HEK293 (cell line): ENCODE results near the gene NOL9.

Source experiments
- BCL11B ChIP-seq: fragments of 450-650 bp; formaldehyde crosslinking; IDR thresholded peaks from 2 replicates; pipeline ENCODE4 v1.5.1; 2016; ENCODE audit warnings: low read depth, missing biosample characterization, missing genetic modification characterization
- GFI1B ChIP-seq: fragments of 450-650 bp; formaldehyde crosslinking; IDR thresholded peaks from 2 replicates; pipeline ENCODE4 v1.5.1; 2016; ENCODE audit warnings: missing biosample characterization, missing genetic modification characterization
- GLI4 ChIP-seq: fragments of 450-650 bp; formaldehyde crosslinking; IDR thresholded peaks from 2 replicates; pipeline ENCODE4 v1.5.1; 2016; ENCODE audit warnings: missing biosample characterization, missing genetic modification characterization
- HOXD13 ChIP-seq: sonication (generic); formaldehyde crosslinking; IDR thresholded peaks from 2 replicates; pipeline ENCODE4 v1.8.0; 2022; ENCODE audit warnings: missing genetic modification reagents, borderline replicate concordance
- IKZF3 ChIP-seq: fragments of 450-650 bp; IDR thresholded peaks from 2 replicates; pipeline ENCODE4 v1.5.0; 2018; ENCODE audit warnings: missing biosample characterization, mild to moderate bottlenecking, missing genetic modification characterization, moderate library complexity
- TCF7L2 ChIP-seq: IDR thresholded peaks from 2 replicates; pipeline ENCODE4 v1.6.1; 2011; ENCODE audit warnings: low read depth, mild to moderate bottlenecking, inconsistent platforms, low read length, moderate library complexity, borderline replicate concordance
- ZFP37 ChIP-seq: fragments of 450-650 bp; formaldehyde crosslinking; IDR thresholded peaks from 2 replicates; pipeline ENCODE4 v1.5.1; 2016; ENCODE audit warnings: missing biosample characterization, missing genetic modification characterization
- ZNF112 ChIP-seq: fragments of 450-650 bp; formaldehyde crosslinking; IDR thresholded peaks from 2 replicates; pipeline ENCODE4 v1.5.0; 2017; ENCODE audit warnings: missing biosample characterization, missing genetic modification characterization
- ZNF155 ChIP-seq: fragments of 450-650 bp; formaldehyde crosslinking; IDR thresholded peaks from 2 replicates; pipeline ENCODE4 v1.5.1; 2016; ENCODE audit warnings: missing biosample characterization, missing genetic modification characterization
- ZNF175 ChIP-seq: fragments of 450-650 bp; formaldehyde crosslinking; IDR thresholded peaks from 2 replicates; pipeline ENCODE4 v1.5.1; 2016; ENCODE audit warnings: missing biosample characterization, missing genetic modification characterization
- ZNF214 ChIP-seq: fragments of 450-650 bp; formaldehyde crosslinking; IDR thresholded peaks from 2 replicates; pipeline ENCODE4 v1.5.1; 2017; ENCODE audit warnings: missing biosample characterization, mild to moderate bottlenecking, missing genetic modification characterization, borderline replicate concordance
- ZNF221 ChIP-seq: fragments of 450-650 bp; formaldehyde crosslinking; IDR thresholded peaks from 2 replicates; pipeline ENCODE4 v1.5.1; 2017; ENCODE audit warnings: missing biosample characterization, missing genetic modification characterization, borderline replicate concordance
- ZNF248 ChIP-seq: fragments of 450-650 bp; formaldehyde crosslinking; IDR thresholded peaks from 2 replicates; pipeline ENCODE4 v1.5.1; 2017; ENCODE audit warnings: missing biosample characterization, missing genetic modification characterization
- ZNF292 ChIP-seq: fragments of 450-650 bp; formaldehyde crosslinking; IDR thresholded peaks from 2 replicates; pipeline ENCODE4 v1.5.1; 2016; ENCODE audit warnings: low read depth, missing biosample characterization, missing genetic modification characterization, borderline replicate concordance
- ZNF354C ChIP-seq: fragments of 450-650 bp; formaldehyde crosslinking; IDR thresholded peaks from 2 replicates; pipeline ENCODE4 v1.5.1; 2016; ENCODE audit warnings: missing biosample characterization, missing genetic modification characterization, low read depth, borderline replicate concordance
- ZNF501 ChIP-seq: fragments of 450-650 bp; formaldehyde crosslinking; IDR thresholded peaks from 2 replicates; pipeline ENCODE4 v1.5.1; 2016; ENCODE audit warnings: missing biosample characterization, missing genetic modification characterization
- ZNF529 ChIP-seq: fragments of 450-650 bp; formaldehyde crosslinking; IDR thresholded peaks from 2 replicates; pipeline ENCODE4 v1.5.1; 2017; ENCODE audit warnings: missing genetic modification characterization, missing biosample characterization; ENCODE audit not compliant: insufficient replicate concordance
- ZNF555 ChIP-seq: fragments of 450-650 bp; formaldehyde crosslinking; conservative IDR thresholded peaks from 2 replicates; pipeline ENCODE4 v1.5.1; 2017; ENCODE audit warnings: missing biosample characterization, mild to moderate bottlenecking, missing genetic modification characterization, inconsistent platforms
- ZNF560 ChIP-seq: fragments of 450-650 bp; formaldehyde crosslinking; IDR thresholded peaks from 2 replicates; pipeline ENCODE4 v1.5.1; 2017; ENCODE audit warnings: missing biosample characterization, missing genetic modification characterization, borderline replicate concordance
- ZNF571 ChIP-seq: fragments of 450-650 bp; formaldehyde crosslinking; IDR thresholded peaks from 2 replicates; pipeline ENCODE4 v1.5.0; 2017; ENCODE audit warnings: missing biosample characterization, missing genetic modification characterization
- ZNF610 ChIP-seq: fragments of 450-650 bp; formaldehyde crosslinking; IDR thresholded peaks from 2 replicates; pipeline ENCODE4 v1.5.1; 2016; ENCODE audit warnings: missing biosample characterization, missing genetic modification characterization, borderline replicate concordance
- ZNF621 ChIP-seq: fragments of 450-650 bp; formaldehyde crosslinking; IDR thresholded peaks from 2 replicates; pipeline ENCODE4 v1.5.1; 2017; ENCODE audit warnings: missing biosample characterization, missing genetic modification characterization
- TF ChIP-seq, protein P1 (sequence below): fragments of 450-650 bp; formaldehyde crosslinking; IDR thresholded peaks from 2 replicates; pipeline ENCODE4 v1.5.1; 2016; ENCODE audit warnings: missing biosample characterization, missing genetic modification characterization, borderline replicate concordance
- TF ChIP-seq, protein P2 (sequence below): fragments of 450-650 bp; formaldehyde crosslinking; IDR thresholded peaks from 2 replicates; pipeline ENCODE4 v1.5.1; 2016; ENCODE audit warnings: missing biosample characterization, missing genetic modification characterization
- TF ChIP-seq, protein P3 (sequence below): IDR thresholded peaks from 2 replicates; pipeline ENCODE4 v1.6.1; 2011; ENCODE audit warnings: mild to moderate bottlenecking, low read depth, low read length, borderline replicate concordance
- TF ChIP-seq, protein P4 (sequence below): fragments of 450-650 bp; formaldehyde crosslinking; IDR thresholded peaks from 2 replicates; pipeline ENCODE4 v1.5.1; 2016; ENCODE audit warnings: missing biosample characterization, missing genetic modification characterization
- TF ChIP-seq, protein P5 (sequence below): sonication (generic); formaldehyde crosslinking; IDR thresholded peaks from 2 replicates; pipeline ENCODE4 v1.8.1; 2022; ENCODE audit warnings: mild to moderate bottlenecking, moderate library complexity, missing genetic modification reagents

Gene NOL9

DNA sequence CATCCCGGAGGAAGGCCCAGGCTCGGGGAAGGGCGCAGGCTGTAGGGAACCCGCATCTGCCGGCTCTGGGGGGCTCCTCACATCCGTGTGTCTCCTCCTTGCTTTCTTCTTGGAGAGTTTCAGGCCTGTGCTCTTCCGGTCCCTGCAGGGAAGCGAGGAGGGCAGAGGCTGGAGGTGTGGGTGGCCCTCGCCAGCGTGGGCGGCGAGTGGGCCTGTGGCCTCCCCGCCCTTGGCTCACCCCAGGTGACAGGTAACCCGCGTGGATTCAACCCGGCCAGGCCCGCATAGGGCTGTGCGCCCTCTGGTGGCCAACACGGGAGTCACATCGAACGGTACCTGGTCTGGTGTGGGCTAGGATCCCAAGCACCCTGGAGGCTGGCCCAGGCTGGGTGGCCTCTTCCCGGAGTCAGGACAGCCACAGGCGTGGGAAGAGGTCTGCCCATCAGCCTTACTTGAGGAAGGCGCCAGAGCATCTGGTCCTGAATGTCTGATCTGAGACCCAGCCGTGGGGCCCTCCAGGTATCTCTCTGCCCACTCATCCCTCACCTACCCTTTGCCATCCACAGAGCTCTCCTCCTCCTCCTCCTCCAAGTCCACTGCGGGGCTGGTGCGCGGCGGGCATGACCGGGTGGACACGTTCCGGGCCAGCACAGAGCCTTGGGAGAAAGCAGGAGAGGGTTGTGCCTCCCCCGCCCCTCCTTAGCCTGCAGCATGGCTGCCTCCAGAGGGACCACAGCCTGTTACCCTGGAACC, 78.8 kb downstream of the NOL9 start (continued):
- TF ChIP-seq, protein P1, sequence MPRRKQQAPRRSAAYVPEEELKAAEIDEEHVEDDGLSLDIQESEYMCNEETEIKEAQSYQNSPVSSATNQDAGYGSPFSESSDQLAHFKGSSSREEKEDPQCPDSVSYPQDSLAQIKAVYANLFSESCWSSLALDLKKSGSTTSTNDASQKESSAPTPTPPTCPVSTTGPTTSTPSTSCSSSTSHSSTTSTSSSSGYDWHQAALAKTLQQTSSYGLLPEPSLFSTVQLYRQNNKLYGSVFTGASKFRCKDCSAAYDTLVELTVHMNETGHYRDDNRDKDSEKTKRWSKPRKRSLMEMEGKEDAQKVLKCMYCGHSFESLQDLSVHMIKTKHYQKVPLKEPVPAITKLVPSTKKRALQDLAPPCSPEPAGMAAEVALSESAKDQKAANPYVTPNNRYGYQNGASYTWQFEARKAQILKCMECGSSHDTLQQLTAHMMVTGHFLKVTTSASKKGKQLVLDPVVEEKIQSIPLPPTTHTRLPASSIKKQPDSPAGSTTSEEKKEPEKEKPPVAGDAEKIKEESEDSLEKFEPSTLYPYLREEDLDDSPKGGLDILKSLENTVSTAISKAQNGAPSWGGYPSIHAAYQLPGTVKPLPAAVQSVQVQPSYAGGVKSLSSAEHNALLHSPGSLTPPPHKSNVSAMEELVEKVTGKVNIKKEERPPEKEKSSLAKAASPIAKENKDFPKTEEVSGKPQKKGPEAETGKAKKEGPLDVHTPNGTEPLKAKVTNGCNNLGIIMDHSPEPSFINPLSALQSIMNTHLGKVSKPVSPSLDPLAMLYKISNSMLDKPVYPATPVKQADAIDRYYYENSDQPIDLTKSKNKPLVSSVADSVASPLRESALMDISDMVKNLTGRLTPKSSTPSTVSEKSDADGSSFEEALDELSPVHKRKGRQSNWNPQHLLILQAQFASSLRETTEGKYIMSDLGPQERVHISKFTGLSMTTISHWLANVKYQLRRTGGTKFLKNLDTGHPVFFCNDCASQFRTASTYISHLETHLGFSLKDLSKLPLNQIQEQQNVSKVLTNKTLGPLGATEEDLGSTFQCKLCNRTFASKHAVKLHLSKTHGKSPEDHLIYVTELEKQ (tag by site-specific recombination): no peak
- no peak for TF ChIP-seq TCF7L2
- no peak for TF ChIP-seq ZNF221 (tag by site-specific recombination)
- TF ChIP-seq ZNF155 (tag by site-specific recombination): no peak
- TF ChIP-seq ZNF214 (tag by site-specific recombination): no peak
- no peak for TF ChIP-seq ZNF571 (tag by site-specific recombination)
- TF ChIP-seq ZNF112 (tag by site-specific recombination): no peak
- TF ChIP-seq, protein P2, sequence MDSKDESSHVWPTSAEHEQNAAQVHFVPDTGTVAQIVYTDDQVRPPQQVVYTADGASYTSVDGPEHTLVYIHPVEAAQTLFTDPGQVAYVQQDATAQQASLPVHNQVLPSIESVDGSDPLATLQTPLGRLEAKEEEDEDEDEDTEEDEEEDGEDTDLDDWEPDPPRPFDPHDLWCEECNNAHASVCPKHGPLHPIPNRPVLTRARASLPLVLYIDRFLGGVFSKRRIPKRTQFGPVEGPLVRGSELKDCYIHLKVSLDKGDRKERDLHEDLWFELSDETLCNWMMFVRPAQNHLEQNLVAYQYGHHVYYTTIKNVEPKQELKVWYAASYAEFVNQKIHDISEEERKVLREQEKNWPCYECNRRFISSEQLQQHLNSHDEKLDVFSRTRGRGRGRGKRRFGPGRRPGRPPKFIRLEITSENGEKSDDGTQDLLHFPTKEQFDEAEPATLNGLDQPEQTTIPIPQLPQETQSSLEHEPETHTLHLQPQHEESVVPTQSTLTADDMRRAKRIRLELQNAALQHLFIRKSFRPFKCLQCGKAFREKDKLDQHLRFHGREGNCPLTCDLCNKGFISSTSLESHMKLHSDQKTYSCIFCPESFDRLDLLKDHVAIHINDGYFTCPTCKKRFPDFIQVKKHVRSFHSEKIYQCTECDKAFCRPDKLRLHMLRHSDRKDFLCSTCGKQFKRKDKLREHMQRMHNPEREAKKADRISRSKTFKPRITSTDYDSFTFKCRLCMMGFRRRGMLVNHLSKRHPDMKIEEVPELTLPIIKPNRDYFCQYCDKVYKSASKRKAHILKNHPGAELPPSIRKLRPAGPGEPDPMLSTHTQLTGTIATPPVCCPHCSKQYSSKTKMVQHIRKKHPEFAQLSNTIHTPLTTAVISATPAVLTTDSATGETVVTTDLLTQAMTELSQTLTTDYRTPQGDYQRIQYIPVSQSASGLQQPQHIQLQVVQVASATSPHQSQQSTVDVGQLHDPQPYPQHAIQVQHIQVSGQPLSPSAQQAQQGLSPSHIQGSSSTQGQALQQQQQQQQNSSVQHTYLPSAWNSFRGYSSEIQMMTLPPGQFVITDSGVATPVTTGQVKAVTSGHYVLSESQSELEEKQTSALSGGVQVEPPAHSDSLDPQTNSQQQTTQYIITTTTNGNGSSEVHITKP (tag by site-specific recombination): peak; percentile 85
- no peak for TF ChIP-seq ZNF354C (tag by site-specific recombination)
- TF ChIP-seq, protein P3, sequence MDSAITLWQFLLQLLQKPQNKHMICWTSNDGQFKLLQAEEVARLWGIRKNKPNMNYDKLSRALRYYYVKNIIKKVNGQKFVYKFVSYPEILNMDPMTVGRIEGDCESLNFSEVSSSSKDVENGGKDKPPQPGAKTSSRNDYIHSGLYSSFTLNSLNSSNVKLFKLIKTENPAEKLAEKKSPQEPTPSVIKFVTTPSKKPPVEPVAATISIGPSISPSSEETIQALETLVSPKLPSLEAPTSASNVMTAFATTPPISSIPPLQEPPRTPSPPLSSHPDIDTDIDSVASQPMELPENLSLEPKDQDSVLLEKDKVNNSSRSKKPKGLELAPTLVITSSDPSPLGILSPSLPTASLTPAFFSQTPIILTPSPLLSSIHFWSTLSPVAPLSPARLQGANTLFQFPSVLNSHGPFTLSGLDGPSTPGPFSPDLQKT: no peak
- TF ChIP-seq HOXD13: no peak
- no peak for TF ChIP-seq ZNF560 (tag by site-specific recombination)
- no peak for TF ChIP-seq ZNF610 (tag by site-specific recombination)
- TF ChIP-seq, protein P4, sequence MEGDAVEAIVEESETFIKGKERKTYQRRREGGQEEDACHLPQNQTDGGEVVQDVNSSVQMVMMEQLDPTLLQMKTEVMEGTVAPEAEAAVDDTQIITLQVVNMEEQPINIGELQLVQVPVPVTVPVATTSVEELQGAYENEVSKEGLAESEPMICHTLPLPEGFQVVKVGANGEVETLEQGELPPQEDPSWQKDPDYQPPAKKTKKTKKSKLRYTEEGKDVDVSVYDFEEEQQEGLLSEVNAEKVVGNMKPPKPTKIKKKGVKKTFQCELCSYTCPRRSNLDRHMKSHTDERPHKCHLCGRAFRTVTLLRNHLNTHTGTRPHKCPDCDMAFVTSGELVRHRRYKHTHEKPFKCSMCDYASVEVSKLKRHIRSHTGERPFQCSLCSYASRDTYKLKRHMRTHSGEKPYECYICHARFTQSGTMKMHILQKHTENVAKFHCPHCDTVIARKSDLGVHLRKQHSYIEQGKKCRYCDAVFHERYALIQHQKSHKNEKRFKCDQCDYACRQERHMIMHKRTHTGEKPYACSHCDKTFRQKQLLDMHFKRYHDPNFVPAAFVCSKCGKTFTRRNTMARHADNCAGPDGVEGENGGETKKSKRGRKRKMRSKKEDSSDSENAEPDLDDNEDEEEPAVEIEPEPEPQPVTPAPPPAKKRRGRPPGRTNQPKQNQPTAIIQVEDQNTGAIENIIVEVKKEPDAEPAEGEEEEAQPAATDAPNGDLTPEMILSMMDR: peak; percentile 84
- TF ChIP-seq ZNF501: peak; percentile 46; the same call in 1 of the 2 replicates
- TF ChIP-seq ZNF621 (tag by site-specific recombination): no peak
- TF ChIP-seq ZNF555 (tag by site-specific recombination): no peak
- no peak for TF ChIP-seq GFI1B (tag by site-specific recombination)
- 0 out of 2 replicates have a peak, but pooled peaks have one; percentile 3 for TF ChIP-seq IKZF3
- no peak for TF ChIP-seq ZNF292 (tag by site-specific recombination)
- TF ChIP-seq ZNF175 (tag by site-specific recombination): no peak
- TF ChIP-seq, protein P5, sequence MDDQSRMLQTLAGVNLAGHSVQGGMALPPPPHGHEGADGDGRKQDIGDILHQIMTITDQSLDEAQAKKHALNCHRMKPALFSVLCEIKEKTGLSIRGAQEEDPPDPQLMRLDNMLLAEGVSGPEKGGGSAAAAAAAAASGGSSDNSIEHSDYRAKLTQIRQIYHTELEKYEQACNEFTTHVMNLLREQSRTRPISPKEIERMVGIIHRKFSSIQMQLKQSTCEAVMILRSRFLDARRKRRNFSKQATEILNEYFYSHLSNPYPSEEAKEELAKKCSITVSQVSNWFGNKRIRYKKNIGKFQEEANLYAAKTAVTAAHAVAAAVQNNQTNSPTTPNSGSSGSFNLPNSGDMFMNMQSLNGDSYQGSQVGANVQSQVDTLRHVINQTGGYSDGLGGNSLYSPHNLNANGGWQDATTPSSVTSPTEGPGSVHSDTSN (CRISPR knock-in tag): 0 out of 2 replicates have a peak, but pooled peaks have one; percentile 38
- TF ChIP-seq ZNF248 (tag by site-specific recombination): no peak
- TF ChIP-seq ZFP37: no peak
- TF ChIP-seq GLI4 (tag by site-specific recombination): no peak
- no peak for TF ChIP-seq BCL11B (tag by site-specific recombination)
- TF ChIP-seq ZNF529: no peak
